Measurements from ENCODE around the gene ICAM2.

ICAM2 gene

GRCh38 chr17:64036198-64036922, 15.9 kb upstream of the ICAM2 start:
- Histone ChIP-seq H3K36me3 (replicated peaks) (no peaks in the 10 kb centered on the region), H3K27ac (no peak overlapping the region), H3K27me3 (replicated peaks) (no peaks in the 10 kb centered on the region), H3K4me3 (ENCODE audit: low read depth, low read length) (no peak overlapping the region)
- DNase-seq: no peak
- in situ Hi-C loops (cut with HindIII; ENCODE audit: low pct_ligation_motif_present, low sequenced_read_pairs): no loop called here
- peak; percentile 26 for TF ChIP-seq CTCF (IDR thresholded peaks at IDR 0.05; ENCODE audit: low read depth, low read length, missing control alignments)

GRCh38 chr17:64032081-64032480, 11.6 kb upstream of the ICAM2 start:
- in situ Hi-C loops (cut with HindIII; ENCODE audit: low pct_ligation_motif_present, low sequenced_read_pairs): no loop called here
- no peak overlapping the region for H3K4me3 ChIP-seq (ENCODE audit: low read depth, low read length)
- DNase-seq: peak; percentile 7
- TF ChIP-seq CTCF (IDR thresholded peaks at IDR 0.05; ENCODE audit: low read depth, low read length, missing control alignments): no peak
- no peak overlapping the region for H3K27ac ChIP-seq
- H3K36me3 ChIP-seq (replicated peaks): no peaks in the 10 kb centered on the region
- H3K27me3 ChIP-seq (replicated peaks): no peaks in the 10 kb centered on the region

- no peaks in the 10 kb centered on the region for H3K36me3 ChIP-seq (replicated peaks)
- peak; percentile 56 for DNase-seq
- no peaks in the 10 kb centered on the region for H3K27me3 ChIP-seq (replicated peaks)
- H3K4me3 ChIP-seq (ENCODE audit: low read depth, low read length): no peak overlapping the region
- peak; percentile 84 for TF ChIP-seq CTCF (IDR thresholded peaks at IDR 0.05; ENCODE audit: low read depth, low read length, missing control alignments)
- no peak overlapping the region for H3K27ac ChIP-seq
- in situ Hi-C loops (cut with HindIII; ENCODE audit: low pct_ligation_motif_present, low sequenced_read_pairs): no loop called here
Measured at GRCh38 chr17:64028874-64029464, 8.5 kb upstream of the ICAM2 start.

- in situ Hi-C loops (cut with HindIII; ENCODE audit: low pct_ligation_motif_present, low sequenced_read_pairs): no loop called here
Measured at GRCh38 chr17:64025732-64026294, 5.4 kb upstream of the ICAM2 start.

More at GRCh38 chr17:64025732-64026294, 5.4 kb upstream of the ICAM2 start:
- H3K27ac ChIP-seq: no peak overlapping the region
- no peak overlapping the region for H3K4me3 ChIP-seq (ENCODE audit: low read depth, low read length)
- DNase-seq: peak; percentile 42
- peak; percentile 95 for TF ChIP-seq CTCF (IDR thresholded peaks at IDR 0.05; ENCODE audit: low read depth, low read length, missing control alignments)
- no peaks in the 10 kb centered on the region for H3K36me3 ChIP-seq (replicated peaks)
- H3K27me3 ChIP-seq (replicated peaks): no peaks in the 10 kb centered on the region
